ENCODE measurements around the gene ADAP1.

The ADAP1 gene

DNA sequence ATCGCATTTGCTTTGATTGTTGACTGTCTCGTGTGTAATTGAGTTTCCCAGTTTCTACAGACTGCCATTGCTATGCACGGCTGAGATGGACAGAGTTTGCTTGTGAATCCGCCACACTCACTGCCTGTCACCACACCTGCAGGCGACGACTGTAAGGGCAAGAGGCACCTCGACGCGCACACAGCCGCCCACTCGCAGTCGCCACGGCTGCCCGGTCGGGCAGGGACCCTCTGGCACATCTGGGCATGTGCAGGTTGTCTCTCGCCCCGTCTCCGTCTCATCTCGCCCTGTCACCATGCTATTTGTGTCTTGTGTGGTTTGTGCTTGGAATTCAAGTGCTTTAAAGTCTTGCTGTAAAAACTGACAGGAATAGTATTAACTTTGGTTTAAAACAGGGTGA lies 104.7 kb downstream of the ADAP1 start:
- Histone ChIP-seq H3K4me3 (ENCODE audit: low read length) (no peak overlapping the region), H3K9me3 (ENCODE audit: control insufficient read depth, insufficient read depth, low read length) (no peaks in the 10 kb centered on the region), H3K36me3 (ENCODE audit: control insufficient read depth, insufficient read depth, low read length) (peaks cover 35% of the 10 kb centered on the region), H3K27me3 (ENCODE audit: control insufficient read depth, insufficient read depth, low read length) (no peaks in the 10 kb centered on the region), H3K4me1 (ENCODE audit: control insufficient read depth, insufficient read depth, low read length) (no peaks in the 10 kb centered on the region), H3K27ac (ENCODE audit: low read length) (no peak overlapping the region)
- no peak for DNase-seq (ENCODE audit: low read depth, low spot score)
- WGBS (ENCODE audit: insufficient coverage, insufficient read length), result no CpG with 5 or more reads among the region's 19 CpGs

DNA sequence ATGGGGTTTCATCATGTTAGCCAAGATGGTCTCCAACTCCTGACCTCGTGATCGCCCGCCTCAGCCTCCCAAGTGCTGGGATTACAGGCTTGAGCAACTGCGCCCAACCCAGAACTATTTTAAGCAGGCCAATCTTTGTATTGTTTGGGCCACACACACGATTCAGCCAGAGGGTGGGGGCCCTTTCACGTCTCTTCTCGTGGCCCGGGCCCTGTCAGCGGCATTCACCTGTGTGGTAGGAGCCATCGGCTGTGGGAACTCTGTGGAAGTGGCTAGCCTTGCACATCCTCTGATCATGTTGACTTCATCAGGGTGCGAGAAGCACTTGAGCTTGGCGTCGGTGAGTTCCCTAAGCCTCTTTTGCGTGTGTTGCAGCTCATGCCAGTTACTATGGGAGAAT lies 105.3 kb downstream of the ADAP1 start:
- no CpG with 5 or more reads among the region's 14 CpGs for WGBS (ENCODE audit: insufficient coverage, insufficient read length)
- no peaks in the 10 kb centered on the region for H3K27me3 ChIP-seq (ENCODE audit: control insufficient read depth, insufficient read depth, low read length)
- no peak overlapping the region for H3K27ac ChIP-seq (ENCODE audit: low read length)
- H3K4me1 ChIP-seq (ENCODE audit: control insufficient read depth, insufficient read depth, low read length), result no peaks in the 10 kb centered on the region
- no peak for DNase-seq (ENCODE audit: low read depth, low spot score)
- no peaks in the 10 kb centered on the region for H3K9me3 ChIP-seq (ENCODE audit: control insufficient read depth, insufficient read depth, low read length)
- peaks cover 38% of the 10 kb centered on the region for H3K36me3 ChIP-seq (ENCODE audit: control insufficient read depth, insufficient read depth, low read length)
- no peak overlapping the region for H3K4me3 ChIP-seq (ENCODE audit: low read length)

Measured in iPS DF 6.9 (cell line).